ENCODE measurements around the gene DTNBP1.

DTNBP1 gene

DNA sequence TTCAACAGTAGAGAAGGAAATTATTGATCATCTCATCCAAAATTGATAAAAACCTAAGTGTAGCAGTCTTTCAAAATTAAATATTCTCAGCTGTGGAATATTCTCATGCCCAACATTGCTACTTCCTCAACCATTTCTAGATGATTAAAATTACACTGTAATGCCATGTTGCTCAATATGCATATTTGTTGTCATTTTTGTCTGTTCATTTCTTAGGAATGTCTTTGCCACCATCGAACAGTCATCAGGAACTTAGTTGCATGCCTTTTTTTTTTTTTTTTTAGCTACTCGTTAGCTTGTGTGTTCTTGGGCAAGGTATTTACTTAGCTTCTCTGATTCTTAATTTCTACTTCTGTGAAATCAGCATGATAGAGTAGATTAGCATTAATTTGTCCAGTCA is 188.6 kb downstream of the DTNBP1 start:
- TF ChIP-seq, protein P1, sequence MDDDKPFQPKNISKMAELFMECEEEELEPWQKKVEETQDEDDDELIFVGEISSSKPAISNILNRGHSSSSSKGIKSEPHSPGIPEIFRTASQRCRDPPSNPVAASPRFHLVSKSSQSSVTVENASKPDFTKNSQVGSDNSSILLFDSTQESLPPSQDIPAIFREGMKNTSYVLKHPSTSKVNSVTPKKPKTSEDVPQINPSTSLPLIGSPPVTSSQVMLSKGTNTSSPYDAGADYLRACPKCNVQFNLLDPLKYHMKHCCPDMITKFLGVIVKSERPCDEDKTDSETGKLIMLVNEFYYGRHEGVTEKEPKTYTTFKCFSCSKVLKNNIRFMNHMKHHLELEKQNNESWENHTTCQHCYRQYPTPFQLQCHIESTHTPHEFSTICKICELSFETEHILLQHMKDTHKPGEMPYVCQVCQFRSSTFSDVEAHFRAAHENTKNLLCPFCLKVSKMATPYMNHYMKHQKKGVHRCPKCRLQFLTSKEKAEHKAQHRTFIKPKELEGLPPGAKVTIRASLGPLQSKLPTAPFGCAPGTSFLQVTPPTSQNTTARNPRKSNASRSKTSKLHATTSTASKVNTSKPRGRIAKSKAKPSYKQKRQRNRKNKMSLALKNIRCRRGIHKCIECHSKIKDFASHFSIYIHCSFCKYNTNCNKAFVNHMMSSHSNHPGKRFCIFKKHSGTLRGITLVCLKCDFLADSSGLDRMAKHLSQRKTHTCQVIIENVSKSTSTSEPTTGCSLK (tag by site-specific recombination; IDR thresholded peaks at IDR 0.05), result no peak
- no peak for TF ChIP-seq ZNF175 (tag by site-specific recombination; IDR thresholded peaks at IDR 0.05)
- TF ChIP-seq ZNF10 (tag by site-specific recombination; IDR thresholded peaks at IDR 0.05), result no peak
- TF ChIP-seq ZNF510 (tag by site-specific recombination; IDR thresholded peaks at IDR 0.05; ENCODE audit: insufficient replicate concordance), result no peak
- no peak for TF ChIP-seq OVOL3 (tag by site-specific recombination; IDR thresholded peaks at IDR 0.05)
- TF ChIP-seq IKZF3 (tag by site-specific recombination; IDR thresholded peaks at IDR 0.05), result no peak
- TF ChIP-seq ZNF837 (tag by site-specific recombination; IDR thresholded peaks at IDR 0.05), result no peak
- no peak for TF ChIP-seq GLIS1 (tag by site-specific recombination; IDR thresholded peaks at IDR 0.05)
- TF ChIP-seq ZNF654 (tag by site-specific recombination; IDR thresholded peaks at IDR 0.05; ENCODE audit: low read depth), result no peak
- TF ChIP-seq ZNF670 (tag by site-specific recombination; IDR thresholded peaks at IDR 0.05; ENCODE audit: low read depth), result no peak
- no peak for TF ChIP-seq ZNF514 (tag by site-specific recombination; IDR thresholded peaks at IDR 0.05)
- no peak for TF ChIP-seq MEIS1 (CRISPR knock-in tag; IDR thresholded peaks at IDR 0.05; ENCODE audit: borderline replicate concordance)
- TF ChIP-seq ZNF664 (tag by site-specific recombination; IDR thresholded peaks at IDR 0.05), result no peak
- TF ChIP-seq ZNF416 (tag by site-specific recombination; IDR thresholded peaks at IDR 0.05), result no peak
- TF ChIP-seq ZNF747 (tag by site-specific recombination; IDR thresholded peaks at IDR 0.05), result no peak
- TF ChIP-seq ZNF621 (tag by site-specific recombination; IDR thresholded peaks at IDR 0.05), result no peak
- TF ChIP-seq SALL2 (tag by site-specific recombination; IDR thresholded peaks at IDR 0.05; ENCODE audit: borderline replicate concordance), result no peak
- POLR2A ChIA-PET, result no interaction called here
- Histone ChIP-seq H3K36me3 (ENCODE audit: control insufficient read depth in 2 of 2, insufficient read depth in 1 of 2, low read length in 2 of 2) (peaks cover 5 to 34% of the 10 kb centered on the region in 2 experiments; a peak in 2 of 3 replicates), H3K4me1 (ENCODE audit: control insufficient read depth, insufficient read depth, low read length) (peaks cover 16% of the 10 kb centered on the region), H3K9me3 (ENCODE audit: control insufficient read depth, insufficient read depth, low read depth, low read length) (no peaks in the 10 kb centered on the region), H3K27ac (ENCODE audit: extremely low read depth, low read depth, low read length) (no peak overlapping the region), H3K4me3 (ENCODE audit: low read depth, low read length) (no peak overlapping the region)
- CTCF ChIA-PET, result interaction anchor here (0.6 to 5.4 kb wide), 4 partner anchors 11 to 120 kb away, joined by 3 to 21 read pairs (median 4); no protein-coding TSS in a partner anchor

DNA sequence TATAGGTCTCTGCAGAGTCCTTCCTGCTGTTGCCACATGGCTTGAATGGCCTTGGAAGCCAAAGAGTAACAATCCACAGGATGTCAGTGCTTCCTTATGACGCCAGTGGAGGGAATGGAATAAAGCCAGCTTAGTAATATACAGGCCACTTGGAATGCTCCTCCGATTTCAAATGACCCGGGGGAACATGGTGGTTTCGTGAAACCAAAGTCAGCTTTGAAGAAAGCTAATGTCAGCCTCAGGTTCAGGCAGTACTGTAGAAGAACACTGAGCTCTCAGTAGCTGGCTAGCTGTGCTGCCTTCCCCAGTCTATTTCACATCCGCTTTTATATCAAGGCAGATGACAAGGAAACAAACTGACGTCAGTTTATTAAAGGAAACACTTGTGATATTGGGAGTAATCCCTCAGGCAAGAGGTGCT is 189.1 kb downstream of the DTNBP1 start:
- H3K9me3 ChIP-seq (ENCODE audit: control insufficient read depth, insufficient read depth, low read depth, low read length), result no peaks in the 10 kb centered on the region
- ChIA-PET POLR2A (no interaction called here), CTCF (interaction anchor here (0.6 to 5.4 kb wide), 4 partner anchors 11 to 120 kb away, joined by 3 to 21 read pairs (median 4); no protein-coding TSS in a partner anchor)
- peaks cover 16% of the 10 kb centered on the region for H3K4me1 ChIP-seq (ENCODE audit: control insufficient read depth, insufficient read depth, low read length)
- TF ChIP-seq ZNF707 (tag by site-specific recombination; IDR thresholded peaks at IDR 0.05) (no peak), ZNF211 (tag by site-specific recombination; IDR thresholded peaks at IDR 0.05; ENCODE audit: low read depth) (no peak)
- H3K27ac ChIP-seq (ENCODE audit: extremely low read depth, low read depth, low read length), result no peak overlapping the region
- H3K36me3 ChIP-seq (ENCODE audit: control insufficient read depth in 2 of 2, insufficient read depth in 1 of 2, low read length in 2 of 2), result peaks cover 5 to 37% of the 10 kb centered on the region in 2 experiments; a peak in 2 of 3 replicates
- no peak overlapping the region for H3K4me3 ChIP-seq (ENCODE audit: low read depth, low read length)

DNA sequence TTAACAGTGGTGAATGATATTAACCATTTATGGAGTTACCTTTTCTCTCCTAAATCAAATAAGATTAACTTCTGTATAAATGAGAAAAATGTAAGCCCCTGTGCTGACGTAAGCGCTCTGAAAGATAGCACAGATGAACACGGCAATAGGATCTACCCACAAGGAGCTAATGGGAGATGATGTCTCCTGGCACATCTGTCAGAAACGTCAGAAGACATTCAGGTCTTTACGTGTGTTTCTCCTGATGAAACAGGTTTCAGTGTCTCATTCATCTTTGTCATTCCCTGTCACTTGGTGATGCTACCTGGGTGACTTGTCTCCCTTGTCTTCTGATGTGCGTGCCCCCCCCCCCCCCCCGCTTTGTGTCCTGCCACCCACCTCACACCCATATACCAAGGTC is 189.7 kb downstream of the DTNBP1 start:
- no peak overlapping the region for H3K4me3 ChIP-seq (ENCODE audit: low read depth, low read length)
- no peaks in the 10 kb centered on the region for H3K9me3 ChIP-seq (ENCODE audit: control insufficient read depth, insufficient read depth, low read depth, low read length)
- ChIA-PET CTCF (interaction anchor here (1.7 to 5.4 kb wide), 2 partner anchors 10 to 17 kb away, joined by 5 to 21 read pairs; no protein-coding TSS in a partner anchor), POLR2A (no interaction called here)
- no peak for TF ChIP-seq HOXD13 (CRISPR knock-in tag; IDR thresholded peaks at IDR 0.05; ENCODE audit: borderline replicate concordance)
- no peak for TF ChIP-seq ZNF629 (tag by site-specific recombination; IDR thresholded peaks at IDR 0.05)
- no peak for TF ChIP-seq HOXA7 (CRISPR knock-in tag; IDR thresholded peaks at IDR 0.05; ENCODE audit: borderline replicate concordance)
- no peak for TF ChIP-seq ZNF473 (tag by site-specific recombination; IDR thresholded peaks at IDR 0.05)
- no peak for TF ChIP-seq KLF7 (tag by site-specific recombination; IDR thresholded peaks at IDR 0.05; ENCODE audit: borderline replicate concordance)
- no peak for TF ChIP-seq CTCF (tag by site-specific recombination; IDR thresholded peaks at IDR 0.05)
- TF ChIP-seq, protein P2, sequence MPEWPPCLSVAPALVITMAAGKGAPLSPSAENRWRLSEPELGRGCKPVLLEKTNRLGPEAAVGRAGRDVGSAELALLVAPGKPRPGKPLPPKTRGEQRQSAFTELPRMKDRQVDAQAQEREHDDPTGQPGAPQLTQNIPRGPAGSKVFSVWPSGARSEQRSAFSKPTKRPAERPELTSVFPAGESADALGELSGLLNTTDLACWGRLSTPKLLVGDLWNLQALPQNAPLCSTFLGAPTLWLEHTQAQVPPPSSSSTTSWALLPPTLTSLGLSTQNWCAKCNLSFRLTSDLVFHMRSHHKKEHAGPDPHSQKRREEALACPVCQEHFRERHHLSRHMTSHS (tag by site-specific recombination; IDR thresholded peaks at IDR 0.05), result no peak
- no peak for TF ChIP-seq ZNF548 (tag by site-specific recombination; IDR thresholded peaks at IDR 0.05)
- peaks cover 5 to 43% of the 10 kb centered on the region in 2 experiments; a peak in 2 of 3 replicates for H3K36me3 ChIP-seq (ENCODE audit: control insufficient read depth in 2 of 2, insufficient read depth in 1 of 2, low read length in 2 of 2)
- peaks cover 16% of the 10 kb centered on the region for H3K4me1 ChIP-seq (ENCODE audit: control insufficient read depth, insufficient read depth, low read length)
- H3K27ac ChIP-seq (ENCODE audit: extremely low read depth, low read depth, low read length), result no peak overlapping the region

Measured in HEK293 (cell line).